NCI-H2171 (cell line): ENCODE measurements around the gene CAMK2D.

Experiments used
- DNase-seq: peaks from one replicate; lab custom pipeline; 2025; lab: John Stamatoyannopoulos, UW

Gene CAMK2D

GRCh38 chr4:113438596-113438995, 322.9 kb downstream of the CAMK2D start:
- no peak for DNase-seq

GRCh38 chr4:113437129-113437528, 324.4 kb downstream of the CAMK2D start:
- DNase-seq: no peak

- DNase-seq: peak; percentile 38
These were observed 325.2 kb downstream of the CAMK2D start for GRCh38 chr4:113436360-113436759.

- DNase-seq: peak; percentile 75
These were observed 325.6 kb downstream of the CAMK2D start for GRCh38 chr4:113435893-113436292.

GRCh38 chr4:113434247-113434587, 327.3 kb downstream of the CAMK2D start:
- no peak for DNase-seq

DNA sequence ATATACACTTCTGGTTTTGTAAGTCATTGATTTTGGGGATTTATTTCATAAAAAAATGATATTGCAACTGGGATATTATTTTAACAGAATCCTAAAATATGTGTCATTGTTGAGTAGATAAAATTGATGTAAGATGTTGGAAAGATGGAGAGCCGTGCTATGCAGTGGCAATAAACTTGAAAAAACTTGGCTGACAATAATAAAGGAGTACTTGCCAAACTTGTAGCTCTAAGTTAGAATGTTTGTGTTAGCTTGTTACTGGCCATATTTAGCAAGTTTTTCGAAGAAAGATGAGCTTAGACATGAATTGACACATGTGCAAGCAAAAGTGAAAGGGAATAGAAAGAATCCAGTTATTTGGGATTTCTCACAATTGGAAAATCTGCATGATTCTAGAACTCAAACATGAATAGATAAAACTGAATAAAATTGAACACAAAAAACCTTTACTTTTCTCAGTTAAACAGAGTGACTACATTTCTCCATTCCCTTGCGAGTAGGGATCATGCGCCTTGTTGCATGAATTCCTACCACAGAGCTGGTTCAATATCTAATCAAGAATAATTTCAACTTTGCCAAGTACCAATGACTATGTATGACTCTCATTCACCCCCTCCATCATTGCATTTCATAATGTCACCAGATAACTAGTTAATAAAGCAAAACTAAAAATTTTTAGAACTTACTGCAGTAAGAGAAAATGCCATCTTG, 327.8 kb downstream of the CAMK2D start:
- no peak for DNase-seq

GRCh38 chr4:113433116-113433515, 328.4 kb downstream of the CAMK2D start:
- DNase-seq: no peak

DNA sequence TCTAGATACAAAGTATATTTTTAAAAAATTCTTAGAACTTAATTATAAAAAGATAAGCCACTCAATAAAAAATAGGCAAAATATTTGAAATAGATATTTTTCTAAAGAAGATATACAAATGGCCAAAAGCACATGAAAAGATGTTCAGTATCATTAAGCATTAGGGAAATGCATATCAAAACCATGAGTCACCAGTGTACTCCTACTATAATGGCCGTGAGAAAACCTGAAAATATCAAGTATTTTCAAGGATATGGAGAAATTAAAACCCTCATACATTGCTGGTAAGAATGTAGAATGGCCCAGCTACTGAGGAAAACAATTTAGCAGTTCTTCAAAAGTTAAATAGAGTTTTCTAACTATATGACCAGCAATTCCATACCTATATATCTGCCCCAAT, 337.9 kb downstream of the CAMK2D start:
- DNase-seq: no peak

- DNase-seq: no peak
These were observed 340.6 kb downstream of the CAMK2D start for GRCh38 chr4:113420938-113421337.

DNA sequence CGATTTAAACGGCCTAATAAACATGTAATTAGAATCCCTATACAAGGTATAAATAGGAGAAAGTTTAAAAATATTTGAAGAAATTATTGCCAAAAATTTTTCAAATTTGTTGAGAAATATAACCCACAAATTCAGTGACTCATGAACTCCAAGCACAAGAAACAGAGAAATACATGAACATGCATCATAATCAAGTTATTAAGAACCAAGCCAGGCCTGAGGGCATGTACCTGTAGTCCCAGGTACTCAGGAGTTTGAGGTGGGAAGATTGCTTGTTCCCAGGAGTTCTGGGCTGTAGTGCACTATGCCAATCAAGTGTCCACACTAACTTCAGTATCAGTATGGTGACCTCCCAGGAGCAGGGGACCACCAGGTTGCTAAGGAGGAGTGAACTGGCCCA, 341.9 kb downstream of the CAMK2D start:
- no peak for DNase-seq

- DNase-seq: no peak
These were observed 350.0 kb downstream of the CAMK2D start for GRCh38 chr4:113411496-113411938.

GRCh38 chr4:113410686-113411085, 350.9 kb downstream of the CAMK2D start:
- DNase-seq: no peak

DNA sequence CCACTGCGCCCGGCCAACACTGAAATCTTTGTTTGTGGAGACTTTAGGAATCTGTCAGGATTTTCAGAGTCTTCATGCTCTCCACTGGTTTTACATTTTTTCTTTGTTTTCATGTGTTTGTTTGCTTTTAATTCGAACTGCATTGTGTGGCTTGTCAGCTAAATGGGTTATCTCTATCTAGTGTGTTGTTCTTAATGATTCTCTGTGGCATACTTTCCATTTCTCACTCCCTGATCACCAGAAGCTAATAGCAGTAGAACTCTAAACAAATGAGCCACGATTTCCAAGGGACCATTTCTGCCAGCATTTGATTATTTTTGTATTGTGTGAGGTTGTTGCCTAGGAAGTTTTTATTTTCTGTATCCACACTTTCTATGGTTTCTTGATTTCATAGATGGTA, 352.4 kb downstream of the CAMK2D start:
- no peak for DNase-seq

DNA sequence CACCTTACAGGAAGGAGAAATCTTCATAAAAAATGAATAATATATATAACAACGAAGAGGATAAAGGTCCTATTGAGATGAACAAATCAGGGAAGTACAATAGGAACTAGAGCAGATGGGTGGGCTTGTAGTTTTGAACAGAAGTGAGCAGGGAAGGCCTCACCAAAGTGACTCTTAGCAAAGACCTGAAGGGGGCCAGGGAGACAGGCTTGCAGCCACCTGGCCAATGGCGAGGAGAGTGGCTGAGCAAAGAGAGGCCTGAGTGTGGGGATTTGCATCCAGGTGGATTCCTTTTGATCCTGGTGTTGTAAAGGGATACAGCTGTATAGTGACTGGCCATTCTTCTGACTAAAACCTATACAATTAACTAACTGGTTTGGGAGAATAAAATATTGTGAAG, 354.1 kb downstream of the CAMK2D start:
- no peak for DNase-seq

GRCh38 chr4:113406723-113407016, 354.9 kb downstream of the CAMK2D start:
- no peak for DNase-seq

GRCh38 chr4:113405874-113406722, 355.4 kb downstream of the CAMK2D start:
- no peak for DNase-seq

- no peak for DNase-seq
These were observed 356.7 kb downstream of the CAMK2D start for GRCh38 chr4:113404841-113405240.

DNA sequence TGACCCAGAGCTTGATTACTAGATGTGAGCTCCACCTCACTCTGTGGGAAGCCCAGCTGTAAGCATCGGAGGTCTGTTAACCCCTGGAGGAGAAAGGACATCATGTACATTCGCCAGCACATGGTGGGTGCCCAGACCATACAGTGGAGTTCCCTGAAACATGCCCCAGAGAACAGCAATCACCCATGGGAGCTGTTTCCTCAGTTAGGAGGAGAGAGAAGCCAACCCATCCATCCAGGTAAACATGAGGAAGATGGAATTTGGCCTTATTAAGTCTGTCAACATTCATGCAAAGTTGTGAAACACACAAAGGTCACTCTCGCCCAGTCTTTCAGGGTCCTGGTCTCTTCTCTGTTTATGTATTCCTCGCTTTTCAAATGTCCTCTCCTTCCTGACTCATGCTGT, 357.4 kb downstream of the CAMK2D start:
- DNase-seq: no peak
